ENCODE results near the gene NCAPH2.
A peak's percentile ranks its signal among the peaks of the same experiment; 100 is the strongest.

Gene NCAPH2

GRCh38 chr22:50507991-50508884, at the start of gene NCAPH2:
Gene NCAPH2 (plus strand): TSS chr22:50508224. CDS start chr22:50508338, 114 bp downstream.
- DNase-seq = peak; percentile 96 to 97

GRCh38 chr22:50459016-50459415, 49.0 kb upstream of the NCAPH2 start:
- no peak for DNase-seq

GRCh38 chr22:50459496-50460140, 48.4 kb upstream of the NCAPH2 start:
- no peak for DNase-seq

GRCh38 chr22:50460938-50461337, 47.1 kb upstream of the NCAPH2 start:
- DNase-seq = no peak

- no peak for DNase-seq
Observed at GRCh38 chr22:50461536-50461935, 46.5 kb upstream of the NCAPH2 start.

GRCh38 chr22:50461979-50462540, 46.0 kb upstream of the NCAPH2 start:
- DNase-seq = no peak

GRCh38 chr22:50463188-50463900, 44.7 kb upstream of the NCAPH2 start:
- DNase-seq = no peak

- no peak for DNase-seq
Observed at GRCh38 chr22:50464451-50464850, 43.6 kb upstream of the NCAPH2 start.

GRCh38 chr22:50465066-50465930, 42.7 kb upstream of the NCAPH2 start:
- no peak for DNase-seq

- no peak for DNase-seq
Observed at GRCh38 chr22:50467341-50467740, 40.7 kb upstream of the NCAPH2 start.

GRCh38 chr22:50467773-50468440, 40.1 kb upstream of the NCAPH2 start:
- no peak for DNase-seq

- no peak for DNase-seq
Observed at GRCh38 chr22:50468626-50469025, 39.4 kb upstream of the NCAPH2 start.

GRCh38 chr22:50469377-50470305, 38.4 kb upstream of the NCAPH2 start:
- peak; percentile 94 for DNase-seq

GRCh38 chr22:50470491-50470890, 37.5 kb upstream of the NCAPH2 start:
- DNase-seq = no peak

- no peak for DNase-seq
Observed at GRCh38 chr22:50471197-50471847, 36.7 kb upstream of the NCAPH2 start.

GRCh38 chr22:50471962-50472361, 36.1 kb upstream of the NCAPH2 start:
- no peak for DNase-seq

- DNase-seq = peak; percentile 39 to 45
Observed at GRCh38 chr22:50473088-50473487, 34.9 kb upstream of the NCAPH2 start.

GRCh38 chr22:50473855-50474671, 34.0 kb upstream of the NCAPH2 start:
- DNase-seq = peak in 1 of 2 experiments; percentile 21
